T-helper 1 cell (primary cell): Measurements from ENCODE around the gene FCRL3.
"Not testable (repeated sequence)": the region's sequence is repeated elsewhere in the genome, so short reads cannot be mapped to it uniquely, and the experiment has no call there.

Source experiments
- DNase-seq, 5 donors: peaks; one replicate each; pipeline ENCODE4 v3.0.0-alpha.2; 2012 to 2020
- total RNA-seq, 4 donors: gene quantifications; one replicate each; lab custom pipeline; 2026; lab: John Stamatoyannopoulos, UW

Gene FCRL3, protein sequence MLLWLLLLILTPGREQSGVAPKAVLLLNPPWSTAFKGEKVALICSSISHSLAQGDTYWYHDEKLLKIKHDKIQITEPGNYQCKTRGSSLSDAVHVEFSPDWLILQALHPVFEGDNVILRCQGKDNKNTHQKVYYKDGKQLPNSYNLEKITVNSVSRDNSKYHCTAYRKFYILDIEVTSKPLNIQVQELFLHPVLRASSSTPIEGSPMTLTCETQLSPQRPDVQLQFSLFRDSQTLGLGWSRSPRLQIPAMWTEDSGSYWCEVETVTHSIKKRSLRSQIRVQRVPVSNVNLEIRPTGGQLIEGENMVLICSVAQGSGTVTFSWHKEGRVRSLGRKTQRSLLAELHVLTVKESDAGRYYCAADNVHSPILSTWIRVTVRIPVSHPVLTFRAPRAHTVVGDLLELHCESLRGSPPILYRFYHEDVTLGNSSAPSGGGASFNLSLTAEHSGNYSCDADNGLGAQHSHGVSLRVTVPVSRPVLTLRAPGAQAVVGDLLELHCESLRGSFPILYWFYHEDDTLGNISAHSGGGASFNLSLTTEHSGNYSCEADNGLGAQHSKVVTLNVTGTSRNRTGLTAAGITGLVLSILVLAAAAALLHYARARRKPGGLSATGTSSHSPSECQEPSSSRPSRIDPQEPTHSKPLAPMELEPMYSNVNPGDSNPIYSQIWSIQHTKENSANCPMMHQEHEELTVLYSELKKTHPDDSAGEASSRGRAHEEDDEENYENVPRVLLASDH
- 5.8 to 44.6 (median 16.3) reads per million in 4 donors for total RNA-seq

- DNase-seq, result no peak
Measured at GRCh38 chr1:157700732-157701131, at the start of gene FCRL3. TSS of gene FCRL3 (minus strand) at chr1:157700769. CDS start at chr1:157700489, 280 bp downstream.

DNA sequence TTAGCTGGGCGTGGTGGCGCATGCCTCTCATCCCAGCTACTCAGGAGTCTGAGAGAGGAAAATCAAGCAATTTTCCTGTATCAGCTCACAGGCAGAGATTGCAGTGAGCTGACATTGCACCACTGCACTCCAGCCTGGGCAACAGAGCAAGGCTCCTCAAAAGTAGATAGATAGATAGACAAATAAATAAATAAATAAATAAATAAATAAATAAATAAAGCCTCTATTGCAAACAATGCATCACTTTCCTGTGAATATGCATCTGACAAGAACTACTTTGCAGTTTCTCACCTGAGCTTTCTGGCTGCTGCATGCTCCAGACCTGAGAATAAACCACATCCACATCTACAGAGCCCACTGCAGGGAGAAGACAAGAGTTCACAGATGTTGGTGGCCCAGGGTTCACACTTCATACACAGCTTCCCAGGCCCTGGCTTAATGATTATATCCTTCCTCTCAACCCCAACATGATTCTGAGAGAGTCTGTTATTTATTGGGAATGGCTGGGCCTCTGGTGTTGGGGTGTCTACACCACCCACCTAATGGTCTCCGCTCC, 47.8 kb upstream of the FCRL3 start:
- DNase-seq, result no peak

- no peak for DNase-seq
Measured at GRCh38 chr1:157739229-157739901, 38.8 kb upstream of the FCRL3 start.

DNA sequence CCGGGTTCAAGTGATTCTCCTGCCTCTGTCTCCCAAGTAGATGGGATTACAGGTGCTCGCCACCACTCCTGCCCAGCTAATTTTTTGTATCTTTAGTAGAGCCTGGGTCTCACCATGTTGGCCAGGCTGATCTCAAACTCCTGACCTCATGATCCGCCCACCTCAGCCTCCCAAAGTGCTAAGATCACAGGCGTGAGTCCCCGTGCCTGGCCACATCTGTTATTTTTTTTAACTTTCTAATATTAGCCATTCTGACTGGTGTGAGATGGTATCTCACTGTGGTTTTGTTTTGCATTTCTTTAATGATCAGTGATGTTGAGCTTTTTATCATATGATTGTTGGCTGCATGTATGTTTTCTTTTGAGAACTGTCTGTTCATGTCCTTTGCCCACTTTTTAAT, 35.4 kb upstream of the FCRL3 start:
- DNase-seq, result not testable (repeated sequence)

DNA sequence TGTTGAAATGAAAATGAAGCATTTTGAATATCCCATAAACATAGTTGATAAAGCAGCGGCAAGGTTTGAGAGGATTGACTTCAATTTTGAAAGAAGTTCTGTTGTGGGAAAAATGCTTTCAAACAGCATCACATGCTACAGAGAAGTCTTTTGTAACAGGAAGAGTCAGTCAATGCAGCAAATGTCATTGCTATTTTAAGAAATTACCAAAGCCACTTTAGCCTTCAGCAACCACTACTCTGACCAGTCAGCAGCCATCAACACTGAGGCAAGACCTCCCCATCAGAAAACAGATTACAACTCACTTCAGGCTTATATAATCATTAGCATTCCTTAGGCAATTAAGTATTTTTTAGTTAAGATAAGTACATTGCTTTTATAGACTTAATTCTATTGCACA, 33.8 kb upstream of the FCRL3 start:
- DNase-seq, result no peak

DNA sequence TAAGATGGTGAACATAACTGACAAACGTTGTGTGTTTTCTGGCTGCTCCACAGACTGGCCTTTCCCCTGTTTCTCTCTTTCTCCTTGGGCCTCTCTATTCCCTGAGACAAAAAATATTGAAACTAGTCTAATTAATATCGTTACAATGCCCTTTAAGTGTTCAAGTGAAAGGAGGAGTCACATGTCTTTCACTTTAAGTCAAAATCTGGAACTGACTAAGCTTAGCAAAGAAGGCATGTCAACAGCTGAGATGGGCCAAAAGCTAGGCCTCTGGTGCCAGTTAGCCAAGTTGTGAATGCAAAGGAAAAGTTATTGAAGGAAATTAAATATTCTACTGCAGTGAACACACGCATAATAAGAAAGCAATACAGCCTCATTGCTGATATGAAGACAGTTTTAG, 32.2 kb upstream of the FCRL3 start:
- no peak for DNase-seq

DNA sequence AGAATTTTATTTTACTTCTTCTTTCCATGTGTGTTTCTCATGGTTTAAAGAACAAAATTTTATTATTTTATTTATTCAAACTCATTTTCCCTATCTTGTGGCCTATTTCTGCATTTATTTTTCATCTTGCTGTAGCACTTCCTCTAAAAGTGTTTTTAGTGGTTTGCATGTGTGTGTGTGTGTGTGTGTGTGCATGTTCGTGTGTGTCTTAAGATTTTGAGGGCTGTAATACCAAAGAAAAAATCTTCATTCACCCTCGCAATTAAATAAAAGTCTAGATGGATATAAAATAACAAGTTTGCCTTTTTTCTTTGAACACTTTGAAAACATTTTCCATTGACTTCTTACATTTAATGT, 24.6 kb upstream of the FCRL3 start:
- DNase-seq, result no peak

DNA sequence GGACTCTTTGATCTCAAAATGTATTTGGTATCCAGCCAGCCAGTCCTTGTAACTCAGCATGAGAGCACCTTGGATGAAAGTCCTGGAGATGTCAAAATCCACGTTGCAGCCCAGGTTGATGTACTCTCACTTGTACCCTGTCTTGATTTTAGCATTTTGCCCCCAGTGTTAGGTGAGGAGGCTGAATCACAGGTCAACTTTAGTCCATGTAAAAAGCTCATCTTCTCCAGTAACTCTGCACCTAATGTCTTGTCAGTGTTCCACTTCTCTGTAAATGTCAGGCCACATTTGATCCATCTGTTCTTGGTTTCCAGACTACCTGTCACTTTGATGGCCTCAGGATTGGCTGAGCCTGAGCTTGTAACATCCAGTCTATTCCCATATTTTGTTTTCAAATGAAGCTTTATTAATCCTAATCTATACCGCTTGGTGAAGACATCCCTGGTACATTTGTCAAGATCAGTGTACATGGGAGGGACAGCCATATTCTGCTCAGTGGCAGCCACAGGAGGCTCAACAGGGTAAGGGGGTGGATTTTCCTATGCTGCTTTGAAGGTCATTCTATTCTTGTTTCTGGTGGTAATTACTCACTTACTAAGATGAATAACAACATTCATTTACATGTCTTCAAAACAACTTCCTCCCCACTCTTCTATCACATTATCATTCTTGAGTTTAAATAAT, 24.1 kb upstream of the FCRL3 start:
- DNase-seq, result no peak

- DNase-seq, result no peak
Measured at GRCh38 chr1:157723157-157723556, 22.6 kb upstream of the FCRL3 start.

DNA sequence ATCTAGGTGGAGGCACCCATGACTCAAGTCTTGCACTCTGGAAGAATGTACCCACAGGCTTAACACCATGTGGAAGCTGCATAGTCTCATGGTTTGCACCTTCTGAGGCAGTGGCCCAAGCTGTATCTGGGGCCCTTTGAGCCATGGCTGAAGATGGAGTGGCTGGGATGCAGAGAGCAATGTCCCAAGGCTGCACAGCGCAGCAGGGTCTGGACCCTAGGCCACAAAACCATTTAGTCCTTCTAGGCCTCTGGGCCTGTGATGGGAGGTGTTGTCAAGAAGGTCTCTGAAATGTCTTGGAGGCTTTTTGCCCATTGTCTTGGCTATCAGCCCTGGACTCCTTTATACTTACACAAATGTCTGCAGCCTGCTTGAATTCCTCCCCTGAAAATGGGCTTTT, 21.4 kb upstream of the FCRL3 start:
- no peak for DNase-seq

GRCh38 chr1:157715736-157716135, 15.2 kb upstream of the FCRL3 start:
- no peak for DNase-seq

- no peak for DNase-seq
Measured at GRCh38 chr1:157711802-157712201, 11.2 kb upstream of the FCRL3 start.

GRCh38 chr1:157704878-157705277, 4.3 kb upstream of the FCRL3 start:
- DNase-seq, result no peak

DNA sequence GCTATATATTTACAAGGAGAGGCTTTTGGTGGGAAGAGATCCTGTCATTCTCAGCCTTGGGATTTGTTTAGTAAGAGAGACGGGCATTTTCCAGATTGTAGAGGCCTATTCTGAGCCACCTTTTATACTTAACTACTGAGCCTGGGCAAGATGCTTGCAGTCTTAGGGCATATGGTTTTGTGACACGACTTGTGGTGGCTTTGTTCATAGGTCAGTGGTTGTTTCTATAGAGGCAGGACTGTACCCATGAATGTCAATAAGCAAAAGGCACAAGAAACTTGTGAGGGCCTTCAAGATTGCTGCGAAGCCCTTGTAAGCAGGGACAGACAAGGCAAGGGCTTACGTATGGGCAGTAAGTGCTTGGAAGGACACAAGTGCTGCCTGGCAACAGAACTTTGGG, 3.4 kb upstream of the FCRL3 start:
- no peak for DNase-seq

- no peak for DNase-seq
Measured at GRCh38 chr1:157702308-157702825, 1.8 kb upstream of the FCRL3 start.

- no peak for DNase-seq
Measured at GRCh38 chr1:157700305-157700704, 264 bp downstream of the FCRL3 start.

DNA sequence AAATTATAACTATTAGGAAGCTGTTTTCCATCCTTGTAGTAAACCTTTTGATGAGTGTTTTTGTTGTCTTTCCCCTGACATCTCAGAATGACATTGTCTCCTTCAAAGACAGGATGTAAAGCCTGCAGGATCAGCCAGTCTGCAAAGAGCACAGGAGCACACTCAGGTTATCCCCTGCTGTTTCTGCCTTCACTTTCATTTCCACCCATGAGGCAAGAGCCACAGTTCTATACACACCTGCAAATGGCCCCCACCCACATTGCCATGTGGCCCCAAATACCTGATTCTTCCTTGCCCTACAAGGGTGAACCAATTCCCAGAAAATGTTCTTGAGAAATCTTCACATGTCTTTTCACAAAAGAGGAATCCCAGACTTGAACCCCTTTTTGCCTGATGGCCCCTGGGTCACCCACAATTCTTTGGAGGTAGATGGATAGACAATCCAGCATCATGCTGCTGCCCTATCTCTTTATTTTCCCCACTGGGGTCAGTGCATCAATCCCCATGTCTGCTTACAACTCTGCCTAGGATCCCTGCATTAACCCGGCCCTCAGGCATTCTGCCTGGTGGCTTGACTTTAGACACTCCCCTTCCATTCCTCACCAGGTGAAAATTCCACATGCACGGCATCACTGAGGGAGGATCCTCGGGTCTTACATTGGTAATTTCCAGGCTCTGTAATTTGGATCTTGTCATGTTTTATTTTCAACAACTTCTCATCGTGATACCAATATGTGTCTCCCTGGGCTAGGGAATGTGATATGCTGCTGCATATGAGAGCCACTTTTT, 2.6 kb downstream of the FCRL3 start:
- DNase-seq, result no peak

DNA sequence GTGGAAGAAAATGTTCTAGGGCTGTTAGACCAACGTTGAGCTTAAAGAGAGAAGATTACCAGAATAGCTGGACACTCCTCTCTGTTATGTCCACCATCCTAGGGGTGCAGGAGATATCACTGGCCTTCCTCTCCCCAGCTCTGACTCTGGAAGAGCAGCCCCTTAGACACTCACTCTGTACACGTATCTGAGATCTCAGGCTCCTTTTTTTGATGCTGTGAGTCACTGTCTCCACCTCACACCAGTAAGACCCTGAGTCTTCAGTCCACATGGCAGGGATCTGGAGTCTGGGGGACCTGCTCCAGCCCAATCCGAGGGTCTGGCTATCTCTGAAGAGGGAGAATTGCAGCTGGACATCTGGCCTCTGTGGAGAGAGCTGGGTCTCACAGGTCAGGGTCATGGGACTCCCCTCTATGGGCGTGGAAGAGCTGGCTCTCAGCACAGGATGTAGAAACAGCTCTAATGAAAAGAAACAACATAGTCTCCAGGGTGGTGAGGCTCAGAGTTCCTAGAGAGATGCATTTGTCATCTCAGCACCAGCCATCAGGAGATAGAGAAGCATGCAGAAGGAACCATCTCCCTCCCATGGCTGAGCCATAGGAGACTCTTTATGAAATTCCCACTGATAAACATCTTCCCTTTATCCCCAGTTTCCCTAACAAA, 3.5 kb downstream of the FCRL3 start:
- DNase-seq, result no peak

DNA sequence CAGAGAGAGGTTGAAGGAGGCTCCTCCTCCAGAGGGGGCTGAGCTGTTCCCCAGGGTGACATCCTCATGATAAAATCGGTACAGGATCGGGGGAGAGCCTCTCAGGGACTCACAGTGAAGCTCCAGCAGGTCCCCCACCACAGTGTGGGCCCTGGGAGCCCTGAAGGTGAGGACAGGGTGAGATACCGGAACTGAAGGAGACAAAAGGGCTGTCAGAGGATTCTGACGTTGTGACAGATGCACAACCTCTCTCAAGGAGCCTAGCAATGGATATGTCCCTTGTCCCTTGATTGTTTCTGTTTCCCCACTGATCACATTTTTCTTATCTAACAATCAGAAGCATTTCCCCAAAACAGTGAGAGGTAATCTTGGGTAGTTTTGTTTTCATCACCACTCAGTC, 5.2 kb downstream of the FCRL3 start:
- DNase-seq, result no peak

DNA sequence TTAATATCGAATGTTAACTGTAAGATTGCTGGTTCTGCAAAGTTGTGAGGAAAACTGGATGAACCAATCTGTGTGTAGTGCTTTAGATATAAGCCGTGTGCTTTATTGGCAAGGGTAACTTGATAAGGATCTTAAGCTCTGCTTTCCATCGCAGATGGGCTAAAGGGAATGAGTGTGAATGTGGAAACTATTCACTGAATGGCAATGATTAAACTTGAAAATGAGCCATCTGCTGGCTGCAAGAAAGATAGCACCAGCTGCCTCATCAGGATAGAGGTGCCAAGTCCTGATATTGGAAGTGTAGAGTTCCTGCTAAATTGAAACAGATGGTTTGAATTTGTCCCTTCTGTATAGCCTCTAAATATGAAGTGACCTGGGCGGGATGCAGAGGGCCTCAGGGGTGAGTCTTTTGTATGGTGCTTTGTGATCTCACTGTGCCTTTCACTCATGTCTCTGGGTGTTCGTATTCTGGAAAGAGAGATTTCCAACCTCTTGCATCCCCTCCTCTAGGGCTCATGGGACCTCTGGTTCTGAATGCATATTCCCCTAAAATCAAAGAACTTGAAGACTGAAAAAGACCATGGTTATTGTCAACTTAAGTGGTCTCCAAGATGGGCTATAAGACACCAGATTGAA, 9.2 kb downstream of the FCRL3 start:
- DNase-seq, result no peak
